ENCODE measurements around the gene IL7R. TPM values are rescaled to one million over a fixed set of nuclear protein-coding genes. Genes with fewer than 3 reads are reported as not detected.

Gene IL7R
- total and polyA plus RNA-seq, 12 donors = 1.2 to 14.7 (median 7.5) TPM

DNA sequence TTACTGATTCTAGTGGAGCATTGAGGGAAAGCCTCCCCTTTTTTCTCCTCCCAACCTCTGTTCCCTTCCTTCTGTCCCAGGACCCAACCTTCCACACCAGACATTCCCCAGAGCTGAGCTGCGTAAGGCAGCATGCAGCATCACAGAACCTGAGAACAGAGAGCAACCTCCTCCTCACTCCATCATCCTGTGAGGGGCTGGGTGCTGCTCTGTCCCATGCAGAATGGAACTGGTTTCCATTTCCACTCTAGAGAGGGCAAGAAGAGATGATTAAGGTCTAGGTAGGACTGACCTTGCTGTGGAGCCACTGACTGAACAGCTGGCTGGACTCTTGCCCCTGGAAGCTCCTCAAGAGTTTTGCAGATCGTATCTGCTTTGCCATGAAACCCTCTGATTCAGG is 30.1 kb upstream of the IL7R start:
- no peaks in the 10 kb centered on the region for H3K4me1 ChIP-seq (replicated peaks in 1 of 2)
- H3K4me3 ChIP-seq = no peak overlapping the region
- intact Hi-C loops (cut with DNase I) = no loop called here
- no peak overlapping the region for H3K27ac ChIP-seq
- DNase-seq = no peak
- WGBS, 4 donors = 77 to 91% (median 84%) methylated on average over 2 of the region's 2 CpGs
- H3K36me3 ChIP-seq (replicated peaks in 1 of 2) = no peaks in the 10 kb centered on the region
- TF ChIP-seq POLR2A (IDR thresholded peaks at IDR 0.05) = no peak
- TF ChIP-seq, protein P1, sequence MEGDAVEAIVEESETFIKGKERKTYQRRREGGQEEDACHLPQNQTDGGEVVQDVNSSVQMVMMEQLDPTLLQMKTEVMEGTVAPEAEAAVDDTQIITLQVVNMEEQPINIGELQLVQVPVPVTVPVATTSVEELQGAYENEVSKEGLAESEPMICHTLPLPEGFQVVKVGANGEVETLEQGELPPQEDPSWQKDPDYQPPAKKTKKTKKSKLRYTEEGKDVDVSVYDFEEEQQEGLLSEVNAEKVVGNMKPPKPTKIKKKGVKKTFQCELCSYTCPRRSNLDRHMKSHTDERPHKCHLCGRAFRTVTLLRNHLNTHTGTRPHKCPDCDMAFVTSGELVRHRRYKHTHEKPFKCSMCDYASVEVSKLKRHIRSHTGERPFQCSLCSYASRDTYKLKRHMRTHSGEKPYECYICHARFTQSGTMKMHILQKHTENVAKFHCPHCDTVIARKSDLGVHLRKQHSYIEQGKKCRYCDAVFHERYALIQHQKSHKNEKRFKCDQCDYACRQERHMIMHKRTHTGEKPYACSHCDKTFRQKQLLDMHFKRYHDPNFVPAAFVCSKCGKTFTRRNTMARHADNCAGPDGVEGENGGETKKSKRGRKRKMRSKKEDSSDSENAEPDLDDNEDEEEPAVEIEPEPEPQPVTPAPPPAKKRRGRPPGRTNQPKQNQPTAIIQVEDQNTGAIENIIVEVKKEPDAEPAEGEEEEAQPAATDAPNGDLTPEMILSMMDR (IDR thresholded peaks at IDR 0.05) = no peak
- H3K27me3 ChIP-seq = no peaks in the 10 kb centered on the region
- H3K9me3 ChIP-seq (replicated peaks in 1 of 3) = no peaks in the 10 kb centered on the region

- Histone ChIP-seq H3K9me3 (replicated peaks in 1 of 3) (no peaks in the 10 kb centered on the region), H3K27me3 (no peaks in the 10 kb centered on the region), H3K36me3 (replicated peaks in 1 of 2) (no peaks in the 10 kb centered on the region), H3K4me1 (replicated peaks in 1 of 2) (no peaks in the 10 kb centered on the region), H3K4me3 (no peak overlapping the region), H3K27ac (no peak overlapping the region)
- TF ChIP-seq POLR2A (IDR thresholded peaks at IDR 0.05) = no peak
- TF ChIP-seq, protein P1 (IDR thresholded peaks at IDR 0.05) = no peak
- intact Hi-C loops (cut with DNase I) = no loop called here
- whole genome bisulfite sequencing, 4 donors = 78 to 89% (median 85%) methylated on average over 4 of the region's 4 CpGs
- DNase-seq = no peak
Observed at GRCh38 chr5:35828082-35828598, 28.6 kb upstream of the IL7R start.

GRCh38 chr5:35830587-35830986 is 26.1 kb upstream of the IL7R start:
- Histone ChIP-seq H3K27ac (no peak overlapping the region), H3K9me3 (replicated peaks in 1 of 3) (no peaks in the 10 kb centered on the region), H3K4me1 (replicated peaks in 1 of 2) (no peaks in the 10 kb centered on the region), H3K36me3 (replicated peaks in 1 of 2) (no peaks in the 10 kb centered on the region), H3K4me3 (no peak overlapping the region), H3K27me3 (no peaks in the 10 kb centered on the region)
- intact Hi-C loops (cut with DNase I) = no loop called here
- no peak for TF ChIP-seq POLR2A (IDR thresholded peaks at IDR 0.05)
- TF ChIP-seq, protein P1 (IDR thresholded peaks at IDR 0.05) = no peak
- no peak for DNase-seq
- 79 to 83% (median 81%) methylated on average over 4 of the region's 4 CpGs for WGBS, 4 donors

DNA sequence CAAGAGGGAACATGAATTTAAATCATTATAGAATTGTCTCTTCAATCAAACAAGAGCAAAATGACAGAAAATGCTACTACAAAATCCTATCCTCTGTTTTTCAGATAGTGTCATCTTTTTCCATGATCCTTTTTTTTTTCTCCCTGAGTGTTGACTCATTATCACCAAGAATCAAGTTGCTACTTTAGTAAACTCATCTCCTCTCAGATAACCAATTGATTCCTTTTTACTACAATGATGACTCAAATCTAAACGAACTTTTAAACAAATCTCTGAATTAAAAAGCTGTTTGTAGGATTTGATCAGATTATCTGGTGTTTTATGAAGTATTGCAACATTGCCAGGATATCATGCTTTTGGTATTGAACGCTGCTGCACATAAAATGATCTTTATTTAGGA is 23.9 kb upstream of the IL7R start:
- no peak for DNase-seq
- Histone ChIP-seq H3K9me3 (replicated peaks in 1 of 3) (no peaks in the 10 kb centered on the region), H3K4me3 (no peak overlapping the region), H3K27me3 (no peaks in the 10 kb centered on the region), H3K36me3 (replicated peaks in 1 of 2) (no peaks in the 10 kb centered on the region), H3K27ac (no peak overlapping the region), H3K4me1 (replicated peaks in 1 of 2) (no peaks in the 10 kb centered on the region)
- intact Hi-C loops (cut with DNase I) = no loop called here
- no peak for TF ChIP-seq POLR2A (IDR thresholded peaks at IDR 0.05)
- TF ChIP-seq, protein P1 (IDR thresholded peaks at IDR 0.05) = no peak
- 65 to 77% (median 73%) methylated on average over 2 of the region's 2 CpGs for WGBS, 4 donors
